Left lung (tissue), 10 donors: ENCODE data around the gene BACE1-AS. TPM values are rescaled to one million over a fixed set of nuclear protein-coding genes. Genes with fewer than 3 reads are reported as not detected.
"Not testable (repeated sequence)": the region's sequence is repeated elsewhere in the genome, so short reads cannot be mapped to it uniquely, and the experiment has no call there.

Source experiments
- ATAC-seq: fragments of 200-7000 bp; cut with Tn5 transposase; one replicate; pipeline ENCODE4 v1.9.1; 2020; ENCODE audit warnings: moderate library complexity
- DNase-seq, 4 donors: peaks; one replicate each; pipeline ENCODE4 v3.0.0-alpha.2; 2013 to 2020
- H3K27ac ChIP-seq, 2 donors: fragments of 200-600 bp; sonication (generic) in 1 of 2; one replicate each; pipeline versions ENCODE4 v1.5.0 to v1.8.0; 2020 to 2021
- H3K27me3 ChIP-seq, 2 donors: fragments of 200-600 bp; sonication (generic) in 1 of 2; one replicate each; pipeline versions ENCODE4 v1.5.0 to v1.8.0; 2020 to 2021
- H3K36me3 ChIP-seq, 2 donors: fragments of 200-600 bp; sonication (generic) in 1 of 2; one replicate each; pipeline versions ENCODE4 v1.5.0 to v1.8.0; 2020 to 2021
- H3K4me1 ChIP-seq, 2 donors: fragments of 200-600 bp; one replicate each; pipeline ENCODE4 v1.8.0; 2021
- H3K4me3 ChIP-seq, 2 donors: fragments of 200-600 bp; sonication (generic) in 1 of 2; one replicate each; pipeline versions ENCODE4 v1.5.0 to v1.8.0; 2020 to 2021; ENCODE audit warnings: mild to moderate bottlenecking in 1 of 2
- H3K9me3 ChIP-seq, 2 donors: fragments of 200-600 bp; sonication (generic) in 1 of 2; one replicate each; pipeline versions ENCODE4 v1.5.0 to v1.8.0; 2020 to 2021
- intact Hi-C, 2 donors: fragments of 100-400 bp; cut with DNase I; formaldehyde crosslinking; loops; one replicate each; pipeline versions ENCODE4 v1.11.2 to v1.14.2; 2022
- polyA plus RNA-seq, 6 donors: library from polyadenylated mRNA; unstranded; fragments of 120-200 nt; gene quantifications; one replicate each; pipeline ENCODE4 v1.2.1, GENCODE V29; 2013; ENCODE audit not compliant: insufficient read length in 6 of 6
- total RNA-seq, 2 donors: library from RNA; stranded (reverse); fragmentation: NEBNext Ultra II Directional; extraction: Animal tissue kit (Norgen Biotek cat#: 25700); gene quantifications; one replicate each; pipeline ENCODE4 v1.2.1, GENCODE V29; 2021
- TF ChIP-seq, protein P1 (sequence below), 2 donors: fragments of 200-600 bp; sonication (generic) in 1 of 2; IDR thresholded peaks; one replicate each; pipeline versions ENCODE4 v1.5.0 to v1.8.0; 2021; ENCODE audit warnings: antibody characterized with exemption in 2 of 2
- donor health status: DM: no; HTN: yes; CAD: no.
- donor health status: DM: no; HTN: no; CAD: no.

The BACE1-AS gene
- total and polyA plus RNA-seq, 8 donors, result 6.4 to 24.3 (median 21.6) TPM

DNA sequence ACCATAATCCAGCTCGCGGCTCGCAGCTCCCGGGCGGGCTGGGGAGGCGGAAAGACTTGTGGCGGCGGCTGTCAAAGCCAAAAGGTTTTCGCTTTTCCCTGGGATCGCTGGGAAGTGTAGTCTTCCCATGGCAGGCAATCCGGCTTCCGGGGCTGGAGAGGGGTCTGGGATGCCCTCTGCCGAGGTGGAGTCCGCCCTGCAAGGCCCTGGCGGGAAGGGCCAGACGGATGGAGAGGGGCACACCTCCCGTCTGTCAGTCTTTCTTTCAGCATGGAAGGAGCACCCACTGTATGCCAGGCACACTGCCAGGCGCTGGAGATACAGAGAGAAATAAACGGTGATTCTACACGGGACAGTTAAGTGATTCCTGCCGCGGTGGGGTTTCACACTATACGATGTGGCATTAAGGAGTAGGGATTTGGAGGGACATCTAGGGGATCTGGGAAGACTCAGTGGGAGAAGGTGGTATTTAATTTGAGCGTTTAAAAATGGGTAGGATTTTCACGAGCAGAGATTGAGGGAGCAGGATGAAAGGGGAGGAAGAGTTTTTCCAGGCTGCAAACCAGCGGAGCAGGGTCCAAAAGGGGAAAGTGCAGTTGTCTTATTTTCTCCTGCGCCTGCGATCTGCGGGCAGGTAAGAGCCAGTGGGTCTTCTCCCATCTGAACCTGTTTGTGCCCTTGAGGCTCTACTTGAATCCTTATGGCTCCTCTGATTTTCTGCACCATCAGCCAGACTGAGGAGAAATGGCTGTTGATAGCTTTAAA lies 25.2 kb downstream of the BACE1-AS start, which contains the start of gene BACE1:
TSS of gene BACE1 (minus strand) at position 60 of the 765 bp plus-strand sequence. CDS start 461 bp downstream, outside the sequence.
- DNase-seq, result peak in 3 of 4 donors; percentile 78 to 91 (median 83)
- TF ChIP-seq, protein P1, sequence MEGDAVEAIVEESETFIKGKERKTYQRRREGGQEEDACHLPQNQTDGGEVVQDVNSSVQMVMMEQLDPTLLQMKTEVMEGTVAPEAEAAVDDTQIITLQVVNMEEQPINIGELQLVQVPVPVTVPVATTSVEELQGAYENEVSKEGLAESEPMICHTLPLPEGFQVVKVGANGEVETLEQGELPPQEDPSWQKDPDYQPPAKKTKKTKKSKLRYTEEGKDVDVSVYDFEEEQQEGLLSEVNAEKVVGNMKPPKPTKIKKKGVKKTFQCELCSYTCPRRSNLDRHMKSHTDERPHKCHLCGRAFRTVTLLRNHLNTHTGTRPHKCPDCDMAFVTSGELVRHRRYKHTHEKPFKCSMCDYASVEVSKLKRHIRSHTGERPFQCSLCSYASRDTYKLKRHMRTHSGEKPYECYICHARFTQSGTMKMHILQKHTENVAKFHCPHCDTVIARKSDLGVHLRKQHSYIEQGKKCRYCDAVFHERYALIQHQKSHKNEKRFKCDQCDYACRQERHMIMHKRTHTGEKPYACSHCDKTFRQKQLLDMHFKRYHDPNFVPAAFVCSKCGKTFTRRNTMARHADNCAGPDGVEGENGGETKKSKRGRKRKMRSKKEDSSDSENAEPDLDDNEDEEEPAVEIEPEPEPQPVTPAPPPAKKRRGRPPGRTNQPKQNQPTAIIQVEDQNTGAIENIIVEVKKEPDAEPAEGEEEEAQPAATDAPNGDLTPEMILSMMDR (IDR thresholded peaks at IDR 0.05), result peak in 1 of 2 donors; percentile 28
- no peaks in the 10 kb centered on the region for H3K9me3 ChIP-seq
- intact Hi-C loops, result no loop called here
- H3K27ac ChIP-seq, result peak within 1 kb of the TSS in 1 of 2 donors; percentile 18
- H3K36me3 ChIP-seq, result no peaks in the 10 kb centered on the region
- peak within 1 kb of the TSS; percentile 64 to 66 for H3K4me3 ChIP-seq
- peaks cover 0 to 8% of the 10 kb centered on the region in 2 donors for H3K27me3 ChIP-seq
- peak; percentile 95 for ATAC-seq
- peaks cover 8 to 43% of the 10 kb centered on the region in 2 donors for H3K4me1 ChIP-seq

DNA sequence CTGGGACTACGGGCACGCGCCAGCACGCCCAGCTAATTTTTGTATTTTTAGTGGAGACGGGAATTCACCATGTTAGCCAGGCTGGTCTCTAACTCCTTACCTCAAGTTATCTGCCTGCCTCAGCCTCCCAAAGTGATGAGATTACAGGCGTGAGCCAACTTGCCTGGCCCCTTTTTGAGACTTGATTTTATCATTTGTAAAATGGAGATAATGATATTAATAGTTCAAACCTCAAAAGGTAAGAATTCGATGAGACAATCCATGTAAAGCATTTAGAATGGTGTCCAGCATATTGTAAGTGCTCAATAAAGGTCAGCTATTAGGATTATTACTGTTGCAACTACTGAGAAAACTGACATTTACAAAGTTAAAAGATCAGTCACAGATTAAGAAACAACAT lies 27.6 kb downstream of the BACE1-AS start:
- no peaks in the 10 kb centered on the region for H3K36me3 ChIP-seq
- H3K4me3 ChIP-seq, result no peak overlapping the region
- TF ChIP-seq, protein P1 (IDR thresholded peaks at IDR 0.05), result no peak
- peaks cover 0 to 8% of the 10 kb centered on the region in 2 donors for H3K27me3 ChIP-seq
- H3K9me3 ChIP-seq, result no peaks in the 10 kb centered on the region
- H3K4me1 ChIP-seq, result peaks cover 8 to 28% of the 10 kb centered on the region in 2 donors
- ATAC-seq (no peak), DNase-seq (no peak)
- intact Hi-C loops, result no loop called here
- no peak overlapping the region for H3K27ac ChIP-seq

DNA sequence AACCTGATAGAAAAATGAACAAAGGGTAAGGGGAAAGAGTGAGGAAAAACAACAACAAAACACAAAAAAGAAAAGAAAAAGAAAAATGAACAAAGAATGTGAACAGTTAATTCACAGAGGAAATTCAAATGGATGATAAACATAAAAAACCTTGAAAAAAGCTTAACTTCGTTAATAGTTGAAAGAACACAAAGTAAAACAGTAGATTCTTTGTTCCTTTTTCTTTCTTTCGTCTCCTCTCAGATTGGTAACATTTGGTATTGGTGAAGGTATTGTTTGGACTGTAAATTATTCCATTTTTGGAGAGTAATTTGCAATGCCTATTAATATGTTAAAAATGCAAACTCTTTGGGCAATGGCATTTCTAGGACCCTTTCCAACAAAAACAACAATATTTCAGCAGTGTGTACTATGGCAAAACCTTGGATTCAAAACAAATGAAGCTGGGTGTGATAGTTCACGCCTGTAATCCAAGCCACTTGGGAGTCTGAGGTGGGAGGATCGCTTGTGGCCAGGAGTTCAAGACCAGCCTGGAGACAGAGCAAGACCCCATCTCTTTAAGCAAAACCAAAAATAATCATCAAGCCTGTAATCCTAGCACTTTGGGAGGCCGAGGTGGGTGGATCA lies 28.2 kb downstream of the BACE1-AS start:
- Histone ChIP-seq H3K9me3 (no peaks in the 10 kb centered on the region), H3K27ac (no peak overlapping the region), H3K36me3 (no peaks in the 10 kb centered on the region), H3K4me1 (peaks cover 8 to 22% of the 10 kb centered on the region in 2 donors), H3K4me3 (no peak overlapping the region), H3K27me3 (peaks cover 0 to 8% of the 10 kb centered on the region in 2 donors)
- intact Hi-C loops, result no loop called here
- no peak for DNase-seq
- no peak for ATAC-seq
- TF ChIP-seq, protein P1 (IDR thresholded peaks at IDR 0.05), result no peak

DNA sequence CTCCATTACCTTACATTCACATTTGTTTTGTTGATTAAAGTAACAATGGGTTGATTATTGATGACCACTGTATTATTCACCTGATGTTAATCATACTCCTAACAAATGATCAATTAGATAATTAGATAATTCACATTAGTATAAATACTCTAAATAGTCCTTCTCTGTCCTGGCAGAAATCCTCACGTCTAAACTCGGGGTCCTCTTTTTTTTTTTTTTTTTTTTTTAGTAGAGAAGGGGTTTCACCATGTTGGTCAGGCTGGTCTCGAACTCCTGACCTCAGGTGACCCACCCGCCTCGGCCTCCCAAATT lies 36.1 kb downstream of the BACE1-AS start:
- Histone ChIP-seq H3K27ac (peak overlapping the region in 1 of 2 donors; percentile 97), H3K4me1 (peaks cover 9 to 12% of the 10 kb centered on the region in 2 donors), H3K4me3 (peak overlapping the region; percentile 63 to 85)
- H3K27me3 ChIP-seq, intact Hi-C loops, H3K36me3 ChIP-seq, DNase-seq, ATAC-seq, H3K9me3 ChIP-seq: not testable (repeated sequence)

DNA sequence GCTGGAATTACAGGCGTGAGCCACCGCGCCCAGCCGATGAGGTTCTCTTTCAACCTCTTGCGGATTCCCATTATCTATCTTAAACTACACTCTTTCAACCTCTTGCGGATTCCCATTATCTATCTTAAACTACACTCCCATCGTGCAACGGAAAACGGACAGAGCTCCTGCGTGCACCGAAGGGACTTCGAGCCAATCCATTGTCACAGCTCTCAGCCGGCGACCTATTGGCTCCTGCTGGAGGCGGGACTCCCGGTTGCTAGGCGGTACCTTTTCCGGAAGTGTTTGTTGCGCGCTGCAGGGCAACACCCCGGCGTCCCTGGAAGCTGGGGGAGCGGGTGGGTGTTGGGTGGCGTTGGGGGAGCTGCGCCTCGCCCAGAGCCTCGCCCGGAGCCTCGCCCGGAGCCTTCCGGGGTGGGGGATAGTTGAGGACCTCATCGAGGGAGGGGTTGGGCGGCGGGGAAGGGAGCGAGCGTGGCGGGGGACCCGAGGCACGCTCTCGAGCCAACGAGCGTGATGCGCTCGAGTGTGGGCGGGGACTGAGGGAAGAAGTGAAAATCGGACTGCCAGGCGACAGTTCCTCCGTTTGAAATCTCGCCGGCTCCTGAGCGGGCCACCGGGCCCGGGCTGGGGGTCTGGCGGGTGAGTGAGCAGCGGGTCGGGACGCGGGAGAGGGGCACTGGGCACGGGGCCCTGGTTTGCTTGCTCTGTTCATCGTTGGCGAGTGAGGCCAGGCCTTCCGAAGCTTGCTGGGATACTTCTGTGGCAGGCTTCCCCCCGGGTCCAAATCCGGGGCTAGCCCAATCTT lies 36.6 kb downstream of the BACE1-AS start, which contains the start of gene CEP164:
TSS of gene CEP164 (plus strand) at position 288 of the 808 bp plus-strand sequence. CDS start 10,733 bp downstream, outside the sequence.
- ATAC-seq, result peak; percentile 98
- peak; percentile 97 for DNase-seq
- Histone ChIP-seq H3K4me3 (peak within 1 kb of the TSS; percentile 63 to 85), H3K4me1 (peaks cover 9 to 12% of the 10 kb centered on the region in 2 donors), H3K9me3 (no peaks in the 10 kb centered on the region), H3K27ac (peak within 1 kb of the TSS; percentile 87 to 97), H3K27me3 (no peaks in the 10 kb centered on the region), H3K36me3 (no peaks in the 10 kb centered on the region)
- intact Hi-C loops, result no loop called here
- TF ChIP-seq, protein P1 (IDR thresholded peaks at IDR 0.05), result no peak
